GM21367 (cell line): ENCODE measurements around the gene LRRC8E.
"Not testable (repeated sequence)": the region's sequence is repeated elsewhere in the genome, so short reads cannot be mapped to it uniquely, and the experiment has no call there.

Source experiments
- ATAC-seq: cut with Tn5 transposase; IDR thresholded peaks from one replicate; pipeline ENCODE4 v1.9.1; 2021; ENCODE audit not compliant: unreplicated experiment

Gene LRRC8E

DNA sequence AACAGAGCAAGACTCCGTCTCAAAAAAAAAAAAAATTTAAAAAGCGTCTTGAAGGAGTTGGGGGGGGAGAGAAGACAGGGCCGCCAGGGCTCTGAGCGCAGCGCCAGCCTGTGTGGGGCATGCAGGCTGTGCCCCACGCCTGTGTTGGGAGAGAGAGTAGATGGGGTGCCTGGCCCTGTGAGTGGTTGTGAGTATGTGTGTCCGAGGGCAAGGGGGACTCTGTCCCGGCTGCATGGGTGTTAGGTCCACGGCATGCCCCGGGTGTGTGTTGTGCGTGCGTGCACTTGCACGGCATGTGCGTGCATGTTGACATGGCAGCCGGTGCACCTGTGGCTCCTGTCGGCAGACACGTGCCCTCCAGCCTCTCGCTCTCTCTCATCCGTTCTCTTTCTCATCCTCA lies 18.8 kb downstream of the LRRC8E start:
- no peak for ATAC-seq

DNA sequence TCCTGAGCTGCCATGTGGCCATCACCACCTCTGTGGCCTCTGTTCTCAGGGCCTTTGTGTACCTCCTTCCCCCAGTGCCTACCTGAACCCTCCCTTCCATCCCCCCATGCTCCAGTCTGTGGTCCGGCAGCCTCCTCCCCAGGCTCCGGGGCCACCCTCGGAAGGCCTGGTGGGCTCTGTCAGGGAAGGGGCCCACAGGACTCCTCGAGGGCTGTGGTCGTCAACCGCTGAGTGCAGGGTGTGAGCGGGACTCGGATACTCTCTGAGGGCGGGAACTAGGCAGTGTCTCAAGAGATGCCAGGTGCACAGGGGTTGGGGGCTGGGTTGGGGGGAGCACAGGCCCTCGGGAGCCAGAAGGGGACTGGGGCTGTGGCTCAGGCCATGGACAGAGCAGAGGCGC lies 19.2 kb downstream of the LRRC8E start:
- ATAC-seq, result no peak

DNA sequence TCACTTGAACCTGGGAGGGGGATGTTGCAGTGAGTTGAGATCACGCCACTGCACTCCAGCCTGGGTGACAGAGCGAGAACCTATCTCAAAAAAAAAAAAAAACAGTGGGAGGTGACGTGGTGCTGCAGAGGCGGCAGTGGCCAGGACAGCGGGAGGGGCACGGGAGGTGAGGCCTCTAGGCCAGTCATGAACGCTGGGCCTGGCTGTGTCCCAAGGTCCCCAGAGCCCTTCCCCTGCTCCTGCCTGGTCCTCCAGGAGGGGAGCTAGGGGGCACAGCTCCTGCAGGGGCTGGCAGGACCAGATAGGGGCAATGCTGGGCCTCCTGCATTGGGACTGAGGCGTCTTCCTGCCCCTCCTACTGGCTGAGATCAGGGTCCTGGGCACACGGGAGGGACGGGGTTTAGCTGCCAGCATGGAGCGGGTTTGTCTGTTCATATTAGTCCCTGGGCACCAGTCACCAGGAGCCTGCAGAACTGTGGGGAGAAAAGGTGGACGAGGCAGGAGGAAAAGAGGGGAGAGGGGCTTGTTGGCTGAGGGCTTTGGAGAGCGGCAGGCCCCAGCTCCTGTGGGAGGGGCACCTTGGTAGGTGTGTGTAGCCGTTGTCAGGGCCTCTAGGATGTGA lies 19.9 kb downstream of the LRRC8E start:
- ATAC-seq, result no peak

DNA sequence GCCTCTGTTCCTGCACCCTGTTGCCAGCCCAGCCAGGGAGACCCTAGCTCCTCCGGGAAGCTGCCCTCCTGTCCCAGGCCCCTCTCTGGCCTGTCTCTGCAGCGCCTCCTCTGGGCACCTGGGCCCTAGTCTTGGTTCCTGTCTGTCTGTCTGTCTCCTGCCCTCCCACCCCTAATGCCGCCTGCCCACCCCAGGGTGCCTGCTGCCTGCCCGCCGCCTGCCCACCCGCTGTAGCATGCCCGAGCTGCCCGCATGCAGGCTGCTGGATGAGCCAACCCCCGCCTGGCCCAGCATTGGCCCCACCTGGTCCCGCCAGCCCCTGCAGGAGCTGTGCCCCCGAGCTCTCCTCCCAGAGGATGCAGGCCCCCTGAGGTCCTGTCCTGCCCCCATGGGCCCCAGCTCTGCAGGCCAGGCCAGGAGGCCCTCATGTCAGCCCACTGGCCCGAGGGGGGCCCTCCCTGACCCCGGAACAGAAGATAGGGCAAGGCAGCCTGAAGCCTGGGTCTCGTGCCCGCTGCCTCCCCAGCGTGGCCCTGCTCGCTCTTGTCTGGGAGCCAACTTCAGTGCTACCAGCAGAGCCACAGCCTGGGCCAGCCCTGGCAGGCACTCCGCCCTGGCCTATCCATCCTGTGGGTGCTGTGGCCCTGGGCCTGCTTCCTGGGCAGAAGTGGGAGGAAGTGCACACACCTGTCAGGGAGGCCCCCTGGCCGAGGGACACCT lies 20.6 kb downstream of the LRRC8E start:
- ATAC-seq, result no peak

DNA sequence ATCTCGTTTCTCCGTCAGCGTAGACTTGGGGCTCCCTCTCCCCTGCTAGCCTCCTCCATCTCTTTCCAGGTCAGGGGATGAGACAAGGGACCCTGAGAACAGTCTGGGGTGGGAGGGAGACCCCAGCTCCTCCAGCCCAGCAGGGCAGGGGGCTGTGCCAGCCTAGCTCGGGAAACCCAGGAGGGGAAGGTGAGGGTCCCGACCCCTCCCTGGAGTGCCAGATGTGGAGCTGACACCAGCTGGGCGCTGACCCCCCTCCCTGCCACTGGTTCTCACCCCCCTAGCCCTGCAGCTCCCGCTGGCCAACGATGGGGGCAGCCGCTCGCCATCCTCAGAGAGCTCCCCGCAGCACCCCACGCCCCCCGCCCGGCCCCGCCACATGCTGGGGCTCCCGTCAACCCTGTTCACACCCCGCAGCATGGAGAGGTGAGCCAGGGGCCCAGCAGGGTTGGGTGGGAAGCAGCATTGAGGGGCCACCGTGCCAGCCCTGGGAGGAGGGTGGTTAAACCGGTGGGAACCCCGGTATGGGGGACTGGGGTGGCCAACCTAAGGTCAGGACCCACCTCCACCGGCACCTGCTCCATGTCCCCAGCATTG lies 21.3 kb downstream of the LRRC8E start:
- no peak for ATAC-seq

DNA sequence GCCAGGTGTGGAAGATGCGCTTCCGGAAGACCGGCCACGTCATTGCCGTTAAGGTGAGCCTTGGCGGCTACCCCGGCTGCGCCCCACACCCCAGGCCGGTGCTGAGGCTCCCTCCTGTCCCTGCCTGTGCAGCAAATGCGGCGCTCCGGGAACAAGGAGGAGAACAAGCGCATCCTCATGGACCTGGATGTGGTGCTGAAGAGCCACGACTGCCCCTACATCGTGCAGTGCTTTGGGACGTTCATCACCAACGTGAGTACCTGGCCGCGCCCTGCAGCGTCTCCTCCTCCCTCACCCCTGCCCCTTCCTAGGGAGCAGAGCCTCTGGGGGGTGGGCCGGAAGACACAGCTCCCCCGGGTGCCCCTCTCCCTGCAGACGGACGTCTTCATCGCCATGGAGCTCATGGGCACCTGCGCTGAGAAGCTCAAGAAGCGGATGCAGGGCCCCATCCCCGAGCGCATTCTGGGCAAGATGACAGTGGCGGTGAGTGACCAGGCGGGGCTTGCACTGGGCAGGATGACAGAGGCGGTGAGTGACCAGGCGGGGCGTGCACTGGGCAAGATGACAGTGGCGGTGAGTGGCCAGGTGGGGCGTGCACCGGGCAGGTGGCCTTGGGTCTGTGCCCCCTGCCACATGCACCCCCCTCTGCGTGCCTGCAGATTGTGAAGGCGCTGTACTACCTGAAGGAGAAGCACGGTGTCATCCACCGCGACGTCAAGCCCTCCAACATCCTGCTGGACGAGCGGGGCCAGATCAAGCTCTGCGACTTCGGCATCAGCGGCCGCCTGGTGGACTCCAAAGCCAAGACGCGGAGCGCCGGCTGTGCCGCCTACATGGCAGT lies 22.2 kb downstream of the LRRC8E start:
- ATAC-seq, result no peak

DNA sequence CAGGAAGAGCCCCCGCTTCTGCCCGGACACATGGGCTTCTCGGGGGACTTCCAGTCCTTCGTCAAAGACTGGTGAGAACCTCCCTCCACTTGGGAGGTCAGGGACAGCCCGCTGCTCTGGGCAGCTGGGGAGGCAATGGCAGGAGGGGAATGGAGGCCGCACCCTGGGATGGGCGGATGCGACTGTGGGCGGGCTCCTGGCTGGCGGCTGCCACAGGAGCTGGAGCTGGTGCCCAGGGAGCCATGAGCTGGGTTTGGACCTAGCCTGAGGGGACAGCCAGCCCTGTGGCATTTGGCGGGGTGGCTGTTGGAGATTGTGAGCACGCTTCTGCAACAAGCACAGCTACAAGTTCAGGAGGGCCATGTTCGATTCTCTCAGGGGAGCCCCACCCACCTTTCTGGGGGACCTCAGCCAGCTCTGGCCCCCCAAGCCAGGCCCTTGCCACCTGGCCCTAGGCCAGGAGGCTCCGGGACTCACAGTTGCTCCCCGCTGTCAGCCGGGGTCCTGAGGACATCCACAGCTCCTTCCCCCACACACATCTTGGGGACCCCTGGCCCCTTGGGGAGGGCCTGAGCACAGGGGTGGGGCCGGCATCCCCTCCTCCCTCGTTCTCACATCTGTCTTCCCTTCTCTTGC lies 23.3 kb downstream of the LRRC8E start:
- ATAC-seq, result no peak

DNA sequence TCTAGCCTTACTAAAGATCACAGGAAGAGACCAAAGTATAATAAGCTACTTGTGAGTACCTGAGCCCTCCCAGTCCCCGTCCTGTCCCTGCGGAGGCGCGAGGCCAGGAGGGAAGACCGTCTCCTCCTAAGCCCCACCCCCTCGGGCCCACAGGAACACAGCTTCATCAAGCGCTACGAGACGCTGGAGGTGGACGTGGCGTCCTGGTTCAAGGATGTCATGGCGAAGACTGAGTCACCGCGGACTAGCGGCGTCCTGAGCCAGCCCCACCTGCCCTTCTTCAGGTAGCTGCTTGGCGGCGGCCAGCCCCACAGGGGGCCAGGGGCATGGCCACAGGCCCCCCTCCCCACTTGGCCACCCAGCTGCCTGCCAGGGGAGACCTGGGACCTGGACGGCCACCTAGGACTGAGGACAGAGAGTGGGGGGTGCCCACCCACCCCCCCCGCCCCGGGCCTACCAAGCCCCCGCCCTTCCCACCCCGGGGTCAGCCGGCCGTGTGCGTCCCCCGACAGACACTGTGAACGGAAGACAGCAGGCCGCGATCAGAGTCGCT lies 23.9 kb downstream of the LRRC8E start:
- no peak for ATAC-seq

DNA sequence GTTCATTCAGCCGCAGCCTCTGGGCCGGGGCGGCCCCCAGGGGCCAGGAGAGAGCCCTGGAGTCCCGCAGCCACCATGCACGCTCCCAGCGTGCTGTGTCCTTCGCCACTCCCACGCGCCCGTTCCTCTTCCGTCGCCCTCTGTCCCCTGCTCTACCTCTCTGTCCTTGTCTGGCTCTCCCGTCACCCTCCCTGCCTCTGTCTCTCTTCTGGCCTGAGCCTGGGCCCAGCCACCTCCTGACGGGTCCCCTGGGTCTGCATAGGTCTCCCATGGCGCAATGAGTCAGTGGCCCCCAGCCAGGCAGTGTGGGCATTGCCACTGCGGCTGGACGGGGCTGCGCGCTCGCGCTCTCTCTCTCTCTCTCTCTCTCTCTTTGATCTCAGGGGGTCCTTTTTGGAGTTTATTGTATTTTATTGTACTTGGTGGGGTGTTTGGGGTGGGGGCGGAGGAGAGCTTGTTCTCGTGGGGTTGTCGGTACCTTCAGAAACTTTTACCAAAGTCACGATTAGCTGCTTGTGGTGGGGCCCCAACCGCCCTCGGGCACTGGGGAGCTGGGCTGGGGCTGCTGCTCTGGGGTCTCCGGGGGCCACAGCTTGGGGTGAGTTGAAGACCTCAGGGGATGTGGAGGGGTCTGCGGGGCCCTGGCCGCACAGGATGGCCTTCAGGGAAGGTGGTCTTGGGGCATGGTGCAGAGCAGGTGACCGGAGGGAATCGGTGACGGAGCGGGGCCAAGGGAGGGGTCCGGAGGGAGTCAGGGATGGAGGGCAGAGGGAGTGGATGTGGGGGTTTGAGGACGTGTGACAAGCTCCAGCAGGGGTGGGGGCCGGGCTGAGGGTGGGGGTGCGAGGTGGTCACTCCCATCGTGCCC lies 24.6 kb downstream of the LRRC8E start:
- no peak for ATAC-seq

DNA sequence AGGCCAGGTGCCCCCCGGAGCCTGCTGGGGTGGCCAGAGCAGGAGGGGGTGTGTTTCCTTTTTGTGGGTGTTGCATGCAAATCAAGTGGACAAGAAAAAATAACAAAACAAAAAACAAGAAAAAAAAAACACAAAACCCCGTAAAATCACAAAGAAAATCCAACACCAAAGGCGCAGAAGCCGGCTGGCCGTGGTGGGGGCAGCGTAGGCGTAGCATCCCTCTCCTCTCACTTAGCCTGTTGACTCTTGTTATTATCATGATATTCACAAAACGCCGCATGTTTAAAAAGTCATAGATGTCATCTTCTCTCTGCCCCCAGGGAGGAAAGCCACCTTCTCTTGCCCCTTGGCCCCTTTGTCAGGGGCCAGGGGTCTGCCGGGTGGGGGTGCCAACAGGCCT lies 25.3 kb downstream of the LRRC8E start:
- ATAC-seq, result no peak

DNA sequence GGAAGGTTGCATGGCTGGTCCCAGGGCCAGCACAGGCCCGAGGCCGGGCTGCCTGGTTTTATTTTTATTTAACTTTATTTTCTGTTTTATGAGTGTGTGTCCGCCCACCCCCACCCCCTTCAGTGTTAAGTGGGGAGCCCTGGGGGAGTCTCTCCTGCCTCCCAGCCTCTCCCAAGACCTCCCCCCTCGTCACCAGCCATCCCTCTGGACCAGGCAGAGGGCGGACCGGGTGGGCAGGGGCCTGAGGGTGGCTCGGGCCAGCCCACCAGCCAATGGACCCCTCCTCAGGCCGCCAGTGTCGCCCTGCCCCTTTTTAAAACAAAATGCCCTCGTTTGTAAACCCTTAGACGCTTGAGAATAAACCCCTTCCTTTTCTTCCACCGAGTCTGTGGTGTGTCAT lies 25.8 kb downstream of the LRRC8E start:
- ATAC-seq, result no peak

DNA sequence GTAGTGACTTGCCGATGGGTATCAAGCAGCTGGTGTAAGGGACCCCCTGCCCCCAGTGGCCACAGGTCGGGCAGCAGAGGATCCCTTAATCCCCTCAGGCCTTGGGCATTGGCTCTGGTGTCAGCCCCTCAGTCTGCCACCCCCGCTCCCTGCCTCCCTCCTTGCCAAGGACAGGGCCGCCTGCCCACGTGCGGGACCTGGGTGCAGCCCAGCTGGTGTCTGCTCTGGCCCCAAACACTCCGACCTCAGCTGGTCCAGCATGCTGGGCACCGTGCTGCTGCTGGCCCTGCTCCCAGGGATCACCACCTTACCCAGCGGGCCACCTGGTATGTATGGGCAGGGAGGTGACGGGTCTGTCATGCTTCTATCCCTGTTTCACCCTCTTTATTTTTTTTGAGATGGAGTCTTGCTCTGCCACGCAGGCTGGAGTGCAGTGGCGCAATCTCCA lies 26.3 kb downstream of the LRRC8E start, which contains the start of gene TGFBR3L:
Gene TGFBR3L, plus strand, starts transcription at position 233 of the 448 bp plus-strand sequence.
- ATAC-seq, result no peak

DNA sequence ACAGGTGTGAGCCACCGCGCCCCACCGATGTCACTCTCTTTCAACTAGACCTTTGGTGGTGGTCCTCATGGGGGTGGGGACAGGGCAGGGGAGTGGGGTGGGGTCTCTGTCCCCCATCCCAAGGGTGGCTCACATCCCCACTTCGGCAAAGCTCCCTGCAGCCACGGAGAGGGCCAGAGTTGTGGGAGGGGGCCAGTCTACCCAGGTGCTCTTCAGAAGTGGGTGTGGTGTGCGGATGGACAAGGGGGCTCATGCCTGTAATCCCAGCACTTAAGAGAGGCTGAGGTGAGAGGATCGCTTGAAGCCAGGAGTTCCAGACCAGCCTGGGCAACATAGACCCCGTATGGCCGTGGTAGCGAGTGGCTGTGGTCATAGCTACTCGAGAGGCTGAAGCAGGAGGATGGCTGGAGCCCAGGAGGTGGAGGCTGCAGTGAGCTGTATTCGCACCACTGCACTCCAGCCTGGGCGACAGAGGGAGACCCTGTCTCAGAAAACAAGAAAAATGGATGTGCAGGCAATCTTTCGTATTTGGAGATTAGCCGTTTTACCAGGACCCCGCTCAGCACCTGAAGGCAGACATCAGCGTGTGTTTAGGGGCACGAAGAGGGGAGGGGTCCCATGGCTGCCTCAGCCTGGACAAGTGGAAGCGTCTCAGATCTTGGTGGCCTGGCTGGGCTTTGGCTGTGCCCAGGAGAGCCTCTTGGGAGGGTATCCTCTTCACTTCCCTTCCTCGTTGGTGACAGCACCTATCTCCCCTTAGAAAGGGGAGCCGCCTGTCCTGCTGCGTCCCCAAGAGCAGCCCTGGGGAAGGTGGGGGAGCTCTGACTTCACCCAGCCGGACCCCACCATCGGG lies 27.2 kb downstream of the LRRC8E start:
- no peak for ATAC-seq

DNA sequence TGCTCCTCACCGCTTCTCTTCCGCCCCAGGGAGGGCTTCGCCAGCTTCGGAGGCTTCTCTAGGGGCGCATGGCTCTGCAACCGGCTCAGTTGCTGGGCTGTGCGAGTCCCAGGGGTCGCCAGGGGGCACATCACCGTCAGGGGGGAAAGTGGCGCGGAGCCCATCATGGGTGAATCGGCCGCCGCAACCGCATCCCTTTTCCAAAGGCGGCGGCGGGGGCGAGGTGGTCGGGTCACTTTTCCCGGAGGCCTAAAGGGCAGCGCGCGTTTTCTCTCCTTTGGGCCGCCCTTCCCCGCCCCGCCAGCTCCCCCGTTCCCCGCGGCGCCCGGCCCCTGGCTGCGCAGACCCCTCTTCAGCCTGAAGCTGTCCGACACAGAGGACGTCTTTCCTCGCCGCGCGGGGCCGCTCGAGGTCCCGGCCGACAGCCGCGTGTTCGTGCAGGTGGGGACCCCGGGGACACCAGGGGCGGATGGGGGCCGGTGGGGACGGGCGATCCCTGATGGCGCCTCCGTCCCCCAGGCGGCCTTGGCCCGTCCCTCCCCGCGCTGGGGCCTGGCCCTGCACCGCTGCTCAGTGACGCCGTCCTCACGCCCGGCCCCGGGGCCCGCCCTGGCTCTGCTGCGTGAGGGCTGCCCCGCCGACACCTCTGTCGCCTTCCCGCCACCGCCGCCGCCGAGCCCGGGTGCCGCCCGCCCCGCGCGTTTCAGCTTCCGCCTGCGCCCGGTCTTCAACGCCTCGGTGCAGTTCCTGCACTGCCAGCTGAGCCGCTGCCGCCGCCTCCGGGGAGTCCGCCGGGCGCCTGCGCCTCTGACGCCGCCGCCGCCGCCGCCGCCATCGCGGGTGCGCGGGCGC lies 28.0 kb downstream of the LRRC8E start:
- no peak for ATAC-seq

DNA sequence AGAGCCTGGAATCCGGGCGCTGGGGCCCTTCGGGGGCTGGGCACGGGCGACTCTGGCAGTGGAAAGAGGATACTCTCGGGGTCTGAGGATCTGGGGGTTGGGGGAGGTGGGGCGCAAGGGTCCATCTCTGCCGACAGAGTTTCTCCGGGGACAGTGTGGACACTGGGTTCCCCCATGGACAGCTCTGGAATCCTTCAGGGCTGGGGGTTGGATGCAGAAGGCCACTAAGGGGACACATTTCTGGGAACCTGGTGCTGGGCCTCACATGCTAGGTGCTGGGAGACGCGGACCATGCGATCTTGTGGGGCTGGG lies 28.6 kb downstream of the LRRC8E start:
- ATAC-seq, result no peak

DNA sequence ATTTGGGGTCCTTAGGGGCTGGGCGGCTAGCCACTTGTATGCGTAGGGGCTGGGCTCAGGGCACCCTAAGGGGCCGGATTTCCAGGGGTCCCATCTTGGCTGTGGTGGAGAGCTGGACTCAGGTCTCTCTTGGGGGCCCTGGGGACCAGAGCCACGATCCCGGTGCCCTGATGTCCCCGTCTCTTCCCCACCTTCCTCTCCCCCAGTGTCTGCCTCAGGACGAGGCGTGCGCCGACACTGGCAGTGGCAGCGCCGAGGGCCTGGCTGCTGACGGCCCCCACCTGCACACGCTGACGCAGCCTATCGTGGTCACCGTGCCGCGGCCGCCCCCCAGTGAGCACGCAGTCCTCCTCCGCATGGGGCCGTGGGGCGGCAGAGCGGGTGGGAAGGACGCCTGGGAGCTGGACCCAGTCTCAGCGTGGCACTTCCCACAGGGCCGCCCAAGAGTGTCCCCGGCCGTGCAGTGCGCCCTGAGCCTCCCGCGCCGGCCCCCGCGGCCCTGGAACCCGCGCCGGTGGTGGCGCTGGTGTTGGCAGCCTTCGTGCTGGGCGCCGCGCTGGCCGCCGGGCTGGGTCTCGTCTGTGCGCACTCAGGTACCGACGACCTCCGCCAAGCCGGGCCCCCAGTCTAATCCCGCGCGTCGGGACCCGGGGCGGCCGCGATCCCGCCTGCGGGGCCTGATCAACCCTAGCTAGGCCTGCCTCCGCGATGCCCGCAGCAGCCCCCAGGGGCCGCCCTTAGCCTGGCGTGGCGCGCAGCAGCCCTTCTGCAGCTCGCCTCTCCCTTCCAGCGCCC lies 29.2 kb downstream of the LRRC8E start:
- no peak for ATAC-seq

DNA sequence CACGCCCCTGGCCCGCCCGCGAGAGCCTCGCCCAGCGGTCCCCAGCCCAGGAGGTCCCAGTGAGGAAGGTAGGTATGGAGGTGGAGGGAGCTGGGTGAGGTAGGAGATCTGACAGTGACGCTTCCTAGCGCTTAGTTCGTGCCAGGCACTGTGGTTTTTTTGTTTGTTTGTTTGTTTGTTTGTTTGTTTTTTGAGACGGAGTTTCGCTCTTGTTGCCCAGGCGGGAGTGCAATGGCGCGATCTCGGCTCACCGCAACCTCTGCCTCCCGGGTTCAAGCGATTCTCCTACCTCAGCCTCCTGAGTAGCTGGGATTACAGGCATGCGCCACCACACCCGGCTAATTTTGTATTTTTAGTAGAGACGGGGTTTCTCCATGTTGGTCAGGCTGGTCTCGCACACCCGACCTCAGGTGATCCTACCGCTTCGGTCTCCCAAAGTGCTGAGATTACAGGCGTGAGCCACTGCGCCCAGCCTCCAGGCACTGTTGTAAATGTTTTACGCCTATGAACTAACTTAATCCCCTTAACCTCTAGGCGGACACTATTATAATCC lies 29.8 kb downstream of the LRRC8E start:
- not testable (repeated sequence) for ATAC-seq
